Esophagus muscularis mucosa (tissue), 4 donors: ENCODE measurements around the gene ARL16. TPM values are rescaled to one million over a fixed set of nuclear protein-coding genes. Genes with fewer than 3 reads are reported as not detected.

ENCODE experiments used
- DNase-seq: peaks from one replicate; pipeline ENCODE4 v3.0.0-alpha.2; 2017; ENCODE audit errors: extremely low spot score
- H3K27ac ChIP-seq, 4 donors: fragments of 200-600 bp; sonication (generic); replicated peaks in 1 of 4; 1 replicate in 3 of 4; 2 replicates in 1 of 4; pipeline ENCODE4 v1.5.1; 2016 to 2019; ENCODE audit warnings: mild to moderate bottlenecking in 1 of 4
- H3K27me3 ChIP-seq, 4 donors: fragments of 200-600 bp; sonication (generic); one replicate each; pipeline versions ENCODE4 v1.5.1 to v1.6.0; 2016 to 2019
- H3K36me3 ChIP-seq, 4 donors: fragments of 200-600 bp; sonication (generic); one replicate each; pipeline ENCODE4 v1.5.1; 2016 to 2019
- H3K4me1 ChIP-seq, 4 donors: fragments of 200-600 bp; sonication (generic); one replicate each; pipeline ENCODE4 v1.5.1; 2016 to 2019
- H3K4me3 ChIP-seq, 4 donors: fragments of 200-600 bp; sonication (generic); 1 replicate in 2 of 4; 2 replicates in 2 of 4; pipeline ENCODE4 v1.5.1; 2016 to 2019; ENCODE audit warnings: mild to moderate bottlenecking in 4 of 4, moderate library complexity in 1 of 4
- H3K9me3 ChIP-seq, 4 donors: fragments of 200-600 bp; sonication (generic); 1 replicate in 3 of 4; 2 replicates in 1 of 4; pipeline ENCODE4 v1.5.1; 2016 to 2019
- EP300 ChIP-seq: sonication (generic); formaldehyde crosslinking; IDR thresholded peaks from one replicate; pipeline ENCODE4 v1.6.1; 2017; ENCODE audit warnings: antibody characterized with exemption
- POLR2A ChIP-seq: fragments of 450-650 bp; IDR thresholded peaks from one replicate; pipeline ENCODE4 v1.6.1; 2017; ENCODE audit warnings: antibody characterized with exemption, moderate library complexity, mild to moderate bottlenecking, low read depth
- POLR2AphosphoS5 ChIP-seq, 2 donors: sonication (generic); formaldehyde crosslinking; IDR thresholded peaks; one replicate each; pipeline ENCODE4 v1.6.1; 2017; ENCODE audit warnings: antibody characterized with exemption in 2 of 2
- WGBS: methylation state at CpG from one replicate; pipeline ENCODE4 v1.1.5; 2018; 5-methylcytosine and 5-hydroxymethylcytosine counted together
- intact Hi-C: fragments of 100-400 bp; cut with DNase I; formaldehyde crosslinking; loops from one replicate; pipeline ENCODE4 v1.15.1; 2023
- total RNA-seq, 4 donors: library from RNA; depleted of rRNA; stranded (reverse); fragments of >200 nt; gene quantifications; one replicate each; pipeline versions ENCODE4 v1.1.0 to v1.2.1, GENCODE V29; 2016
- TF ChIP-seq, protein P1 (sequence below), 3 experiments: fragments of 200-600 bp in 2 of 3; fragments of 450-650 bp in 1 of 3; sonication (generic) in 2 of 3; IDR thresholded peaks; one replicate each; pipeline ENCODE4 v1.5.1; 2017 to 2019; ENCODE audit warnings: antibody characterized with exemption in 3 of 3, mild to moderate bottlenecking in 2 of 3, moderate library complexity in 1 of 3

ARL16 gene
- total RNA-seq, 4 donors from 2014 or later, result 23.7 to 38.3 (median 27.3) TPM

DNA sequence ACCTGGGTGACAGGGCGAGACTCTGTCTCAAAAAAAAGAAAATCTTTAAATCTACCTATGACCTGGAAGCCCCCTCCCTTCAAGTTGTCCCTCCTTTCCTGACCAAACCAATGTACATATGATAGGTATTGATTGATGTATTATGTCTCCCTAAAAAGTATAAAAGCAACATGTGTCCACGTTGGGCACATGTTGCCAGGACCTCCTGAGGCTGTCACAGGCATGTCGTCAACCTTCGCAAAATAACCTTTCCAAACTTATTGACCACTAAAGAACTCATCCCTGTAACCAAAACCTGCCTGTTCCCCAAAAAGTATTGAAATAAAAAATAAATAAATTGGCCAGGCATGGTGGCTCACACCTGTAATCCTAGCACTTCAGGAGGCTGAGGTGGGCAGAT is 21.6 kb downstream of the ARL16 start:
- 90% methylated on average over 4 of the region's 4 CpGs for whole genome bisulfite sequencing
- peaks cover 0 to 15% (median 5%) of the 10 kb centered on the region in 4 donors for H3K36me3 ChIP-seq
- H3K4me3 ChIP-seq, result no peak overlapping the region
- no peak overlapping the region for H3K27ac ChIP-seq
- no peak for DNase-seq
- TF ChIP-seq POLR2AphosphoS5 (IDR thresholded peaks at IDR 0.05) (no peak), EP300 (no peak), POLR2A (no peak)
- TF ChIP-seq, protein P1, sequence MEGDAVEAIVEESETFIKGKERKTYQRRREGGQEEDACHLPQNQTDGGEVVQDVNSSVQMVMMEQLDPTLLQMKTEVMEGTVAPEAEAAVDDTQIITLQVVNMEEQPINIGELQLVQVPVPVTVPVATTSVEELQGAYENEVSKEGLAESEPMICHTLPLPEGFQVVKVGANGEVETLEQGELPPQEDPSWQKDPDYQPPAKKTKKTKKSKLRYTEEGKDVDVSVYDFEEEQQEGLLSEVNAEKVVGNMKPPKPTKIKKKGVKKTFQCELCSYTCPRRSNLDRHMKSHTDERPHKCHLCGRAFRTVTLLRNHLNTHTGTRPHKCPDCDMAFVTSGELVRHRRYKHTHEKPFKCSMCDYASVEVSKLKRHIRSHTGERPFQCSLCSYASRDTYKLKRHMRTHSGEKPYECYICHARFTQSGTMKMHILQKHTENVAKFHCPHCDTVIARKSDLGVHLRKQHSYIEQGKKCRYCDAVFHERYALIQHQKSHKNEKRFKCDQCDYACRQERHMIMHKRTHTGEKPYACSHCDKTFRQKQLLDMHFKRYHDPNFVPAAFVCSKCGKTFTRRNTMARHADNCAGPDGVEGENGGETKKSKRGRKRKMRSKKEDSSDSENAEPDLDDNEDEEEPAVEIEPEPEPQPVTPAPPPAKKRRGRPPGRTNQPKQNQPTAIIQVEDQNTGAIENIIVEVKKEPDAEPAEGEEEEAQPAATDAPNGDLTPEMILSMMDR (IDR thresholded peaks at IDR 0.05), result no peak
- intact Hi-C loops, result no loop called here
- H3K9me3 ChIP-seq, result no peaks in the 10 kb centered on the region
- peaks cover 10 to 15% (median 13%) of the 10 kb centered on the region in 4 donors for H3K4me1 ChIP-seq
- no peaks in the 10 kb centered on the region for H3K27me3 ChIP-seq

DNA sequence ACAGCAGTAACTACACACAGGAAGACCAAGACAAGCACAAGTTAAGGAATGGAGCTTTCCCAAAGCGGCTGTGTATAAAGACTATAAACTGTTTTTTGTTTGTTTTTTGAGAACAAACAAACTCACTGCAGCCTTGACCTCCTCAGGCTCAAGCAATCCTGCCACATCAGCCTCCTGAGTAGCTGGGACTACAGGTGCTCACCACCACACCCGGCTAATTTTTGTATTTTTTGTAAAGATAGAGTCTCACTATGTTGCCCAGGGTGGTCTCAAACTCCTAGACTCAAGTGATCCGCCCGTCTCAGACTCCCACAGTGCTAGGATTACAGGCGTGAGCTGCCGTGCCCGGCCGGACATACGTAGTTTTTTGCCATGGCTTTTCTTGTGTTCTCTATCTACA is 23.2 kb downstream of the ARL16 start:
- peaks cover 0 to 15% (median 5%) of the 10 kb centered on the region in 4 donors for H3K36me3 ChIP-seq
- H3K4me3 ChIP-seq, result no peak overlapping the region
- DNase-seq, result no peak
- H3K27ac ChIP-seq, result no peak overlapping the region
- intact Hi-C loops, result no loop called here
- H3K4me1 ChIP-seq, result peaks cover 5 to 6% (median 6%) of the 10 kb centered on the region in 4 donors
- peaks cover 0 to 4% (median 0%) of the 10 kb centered on the region in 4 donors for H3K27me3 ChIP-seq
- WGBS, result 97% methylated on average over 9 of the region's 9 CpGs
- H3K9me3 ChIP-seq, result no peaks in the 10 kb centered on the region
- TF ChIP-seq, protein P1 (IDR thresholded peaks at IDR 0.05), result no peak
- TF ChIP-seq POLR2AphosphoS5 (IDR thresholded peaks at IDR 0.05), result no peak
- TF ChIP-seq POLR2A, result no peak
- no peak for TF ChIP-seq EP300

DNA sequence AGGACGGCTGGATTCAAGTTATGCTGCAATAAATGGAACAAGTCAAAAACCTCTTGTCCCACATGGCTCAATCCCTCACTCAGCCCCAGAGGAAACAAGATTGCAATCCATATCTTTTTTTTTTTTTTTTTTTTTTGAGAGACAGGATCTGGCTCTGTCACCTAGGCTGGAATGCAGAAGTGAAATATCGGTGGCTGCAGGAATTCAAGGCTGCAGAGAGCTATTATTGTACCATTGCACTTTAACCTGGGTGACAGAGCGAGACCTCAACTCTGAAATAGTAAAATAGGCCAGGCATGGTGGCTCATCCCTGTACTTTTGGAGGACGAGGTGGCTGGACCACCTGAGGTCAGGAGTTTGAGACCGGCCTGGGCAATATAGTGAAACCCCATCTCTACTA is 24.6 kb downstream of the ARL16 start:
- TF ChIP-seq, protein P1 (IDR thresholded peaks at IDR 0.05), result no peak
- DNase-seq, result no peak
- no peaks in the 10 kb centered on the region for H3K9me3 ChIP-seq
- no peaks in the 10 kb centered on the region for H3K4me1 ChIP-seq
- no peak overlapping the region for H3K27ac ChIP-seq
- H3K36me3 ChIP-seq, result peaks cover 0 to 3% (median under 1%) of the 10 kb centered on the region in 4 donors
- WGBS, result 84% methylated on average over 5 of the region's 5 CpGs
- peaks cover 0 to 18% (median 0%) of the 10 kb centered on the region in 4 donors for H3K27me3 ChIP-seq
- no peak overlapping the region for H3K4me3 ChIP-seq
- intact Hi-C loops, result no loop called here

DNA sequence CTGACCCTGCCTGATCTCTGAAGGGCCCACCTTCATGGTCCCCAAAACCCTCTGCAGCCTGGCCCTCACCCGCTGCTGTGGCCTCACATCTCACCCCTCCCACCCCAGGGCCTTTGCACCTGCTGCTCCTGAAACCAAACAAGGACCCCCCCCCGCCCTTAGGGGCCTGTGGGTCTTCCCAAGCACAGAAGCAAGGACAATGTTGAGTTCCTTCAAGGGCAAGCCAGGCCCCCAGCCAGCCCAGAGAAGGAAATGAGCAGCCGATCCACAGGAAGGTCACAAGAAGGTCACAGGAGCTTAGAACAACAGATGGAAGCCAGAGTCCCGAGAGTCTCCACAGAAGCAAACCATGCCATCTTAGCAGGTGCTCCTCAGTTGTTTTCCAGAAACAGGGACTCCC is 26.8 kb downstream of the ARL16 start:
- no peak overlapping the region for H3K27ac ChIP-seq
- H3K4me3 ChIP-seq, result no peak overlapping the region
- intact Hi-C loops, result no loop called here
- H3K27me3 ChIP-seq, result peaks cover 0 to 40% (median 3%) of the 10 kb centered on the region in 4 donors
- WGBS, result 45% methylated on average over 4 of the region's 4 CpGs
- no peaks in the 10 kb centered on the region for H3K36me3 ChIP-seq
- no peaks in the 10 kb centered on the region for H3K4me1 ChIP-seq
- DNase-seq, result no peak
- no peaks in the 10 kb centered on the region for H3K9me3 ChIP-seq
- TF ChIP-seq, protein P1 (IDR thresholded peaks at IDR 0.05), result no peak
- no peak for TF ChIP-seq POLR2AphosphoS5 (IDR thresholded peaks at IDR 0.05)
- no peak for TF ChIP-seq POLR2A
- TF ChIP-seq EP300, result no peak

DNA sequence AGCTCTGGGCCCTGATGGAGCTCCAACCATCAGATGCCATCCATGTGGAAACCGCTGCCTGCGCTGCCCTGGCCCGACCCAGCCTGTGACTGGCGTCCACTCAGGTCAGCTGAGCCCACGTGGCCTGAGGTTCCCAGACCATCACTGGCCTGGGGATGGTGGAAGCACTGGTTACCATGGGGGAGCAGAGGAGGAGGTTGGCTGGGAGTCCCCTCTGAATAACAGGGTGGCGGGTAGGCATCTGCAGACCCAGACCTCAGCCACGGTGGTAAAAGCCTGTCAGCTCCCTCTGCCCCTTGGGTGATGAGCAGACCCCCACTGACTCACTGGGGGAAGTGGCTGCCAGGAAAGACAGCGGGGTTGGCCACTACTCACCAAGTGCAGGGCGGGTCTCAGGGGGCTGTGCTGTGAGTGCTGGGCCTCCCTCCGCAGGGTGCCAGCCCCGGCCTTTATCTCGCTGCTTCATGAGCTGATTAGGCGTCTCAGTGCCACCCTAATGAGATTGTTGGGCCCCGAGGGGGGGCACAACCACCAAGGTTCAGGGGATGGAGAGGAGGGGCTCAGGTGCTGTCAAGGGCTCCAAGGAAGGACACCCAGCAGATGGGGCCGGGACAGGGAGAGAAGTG is 27.4 kb downstream of the ARL16 start, which contains the start of gene PDE6G:
Gene PDE6G, minus strand, starts transcription at position 425 of the 626 bp plus-strand sequence. CDS start 3,237 bp downstream, outside the sequence.
- WGBS, result 84% methylated on average over 10 of the region's 15 CpGs
- H3K4me3 ChIP-seq, result no peak within 1 kb of the TSS
- DNase-seq, result no peak
- no peak for TF ChIP-seq POLR2AphosphoS5 (IDR thresholded peaks at IDR 0.05)
- TF ChIP-seq, protein P1 (IDR thresholded peaks at IDR 0.05), result no peak
- TF ChIP-seq EP300, result no peak
- no peak for TF ChIP-seq POLR2A
- H3K27ac ChIP-seq, result no peak within 1 kb of the TSS
- H3K4me1 ChIP-seq, result no peaks in the 10 kb centered on the region
- no peaks in the 10 kb centered on the region for H3K36me3 ChIP-seq
- intact Hi-C loops, result no loop called here
- peaks cover 0 to 46% (median 3%) of the 10 kb centered on the region in 4 donors for H3K27me3 ChIP-seq
- H3K9me3 ChIP-seq, result no peaks in the 10 kb centered on the region
